ENCODE data around the gene SERPINA6.
"Not testable (repeated sequence)": the region's sequence is repeated elsewhere in the genome, so short reads cannot be mapped to it uniquely, and the experiment has no call there.

DNA sequence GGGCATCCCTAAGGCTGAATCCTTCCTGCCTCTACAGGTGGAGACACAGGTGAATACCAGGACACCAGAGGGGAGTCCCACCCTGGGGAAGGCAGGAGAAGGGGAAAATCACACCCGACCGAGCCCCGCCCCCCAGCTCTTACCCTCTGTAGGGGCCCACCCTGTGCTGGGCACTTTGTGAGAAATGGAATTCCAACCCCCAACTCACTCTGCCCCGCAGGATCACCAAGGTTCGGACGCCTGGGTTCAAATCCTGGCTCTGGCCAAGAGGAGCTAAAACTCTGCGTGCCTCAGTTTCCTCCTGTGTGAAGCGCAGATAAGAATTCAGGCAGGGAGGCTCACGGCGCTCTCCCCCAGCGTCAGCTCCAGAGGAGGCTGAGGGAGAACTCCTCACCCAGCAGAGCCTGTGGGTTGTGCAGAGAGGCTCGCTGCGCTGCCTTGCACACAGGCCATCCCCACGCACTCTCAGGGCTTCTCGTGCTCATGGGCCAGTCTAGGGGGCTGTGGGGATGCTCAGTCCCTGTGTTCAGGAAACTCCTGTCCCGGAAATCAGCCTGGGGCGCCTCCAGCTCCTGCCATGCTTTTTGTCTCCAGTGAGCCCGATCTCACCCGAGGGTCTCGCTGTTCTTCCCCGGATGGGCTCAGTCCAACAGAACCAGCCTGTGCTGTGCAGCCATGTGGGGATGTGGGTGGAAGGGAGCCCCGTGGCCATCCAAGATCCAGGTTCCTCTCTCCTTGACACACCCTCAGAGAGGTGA is 46.8 kb upstream of the SERPINA6 start:
- TF ChIP-seq EP300, POLR2A (IDR thresholded peaks at IDR 0.05): not testable (repeated sequence)

Data from ovary (tissue), 1 donor.